ENCODE results near the gene GNA12.

GNA12 gene

GRCh38 chr7:2785071-2785500 lies 59.0 kb downstream of the GNA12 start:
- in situ Hi-C loops (cut with MboI; ENCODE audit: low sequenced_read_pairs) = no loop called here

- in situ Hi-C loops (cut with MboI; ENCODE audit: low sequenced_read_pairs) = no loop called here
Observed at GRCh38 chr7:2782565-2782964, 61.5 kb downstream of the GNA12 start.

GRCh38 chr7:2782121-2782520 lies 62.0 kb downstream of the GNA12 start:
- in situ Hi-C loops (cut with MboI; ENCODE audit: low sequenced_read_pairs) = no loop called here

- in situ Hi-C loops (cut with MboI; ENCODE audit: low sequenced_read_pairs) = no loop called here
Observed at GRCh38 chr7:2781636-2782035, 62.5 kb downstream of the GNA12 start.

GRCh38 chr7:2779051-2779450 lies 65.1 kb downstream of the GNA12 start:
- in situ Hi-C loops (cut with MboI; ENCODE audit: low sequenced_read_pairs) = no loop called here

GRCh38 chr7:2777898-2778535 lies 66.1 kb downstream of the GNA12 start:
- in situ Hi-C loops (cut with MboI; ENCODE audit: low sequenced_read_pairs) = no loop called here

GRCh38 chr7:2776401-2776800 lies 67.7 kb downstream of the GNA12 start:
- in situ Hi-C loops (cut with MboI; ENCODE audit: low sequenced_read_pairs) = no loop called here

- in situ Hi-C loops (cut with MboI; ENCODE audit: low sequenced_read_pairs) = no loop called here
Observed at GRCh38 chr7:2775785-2776184, 68.3 kb downstream of the GNA12 start.

- in situ Hi-C loops (cut with MboI; ENCODE audit: low sequenced_read_pairs) = no loop called here
Observed at GRCh38 chr7:2775376-2775775, 68.7 kb downstream of the GNA12 start.

GRCh38 chr7:2774935-2775334 lies 69.2 kb downstream of the GNA12 start:
- in situ Hi-C loops (cut with MboI; ENCODE audit: low sequenced_read_pairs) = no loop called here

GRCh38 chr7:2774280-2774679 lies 69.8 kb downstream of the GNA12 start:
- in situ Hi-C loops (cut with MboI; ENCODE audit: low sequenced_read_pairs) = no loop called here

- in situ Hi-C loops (cut with MboI; ENCODE audit: low sequenced_read_pairs) = no loop called here
Observed at GRCh38 chr7:2773608-2774007, 70.5 kb downstream of the GNA12 start.

GRCh38 chr7:2771274-2771731 lies 72.8 kb downstream of the GNA12 start:
- in situ Hi-C loops (cut with MboI; ENCODE audit: low sequenced_read_pairs) = no loop called here

GRCh38 chr7:2764621-2765020 lies 79.5 kb downstream of the GNA12 start:
- in situ Hi-C loops (cut with MboI; ENCODE audit: low sequenced_read_pairs) = no loop called here

- in situ Hi-C loops (cut with MboI; ENCODE audit: low sequenced_read_pairs) = no loop called here
Observed at GRCh38 chr7:2763597-2763996, 80.5 kb downstream of the GNA12 start.

GRCh38 chr7:2761801-2762497 lies 82.2 kb downstream of the GNA12 start:
- in situ Hi-C loops (cut with MboI; ENCODE audit: low sequenced_read_pairs) = no loop called here

GRCh38 chr7:2761131-2761624 lies 82.9 kb downstream of the GNA12 start:
- in situ Hi-C loops (cut with MboI; ENCODE audit: low sequenced_read_pairs) = no loop called here

- in situ Hi-C loops (cut with MboI; ENCODE audit: low sequenced_read_pairs) = no loop called here
Observed at GRCh38 chr7:2760098-2760889, 83.8 kb downstream of the GNA12 start.

- in situ Hi-C loops (cut with MboI; ENCODE audit: low sequenced_read_pairs) = no loop called here
Observed at GRCh38 chr7:2759736-2760097, 84.4 kb downstream of the GNA12 start.

- in situ Hi-C loops (cut with MboI; ENCODE audit: low sequenced_read_pairs) = no loop called here
Observed at GRCh38 chr7:2758673-2759616, 85.2 kb downstream of the GNA12 start.
